Vagina (tissue), 2 donors: ENCODE results near the gene DCD.

Source experiments
- POLR2AphosphoS5 ChIP-seq, 2 donors: sonication (generic); formaldehyde crosslinking; IDR thresholded peaks; one replicate each; pipeline ENCODE4 v1.9.0; 2017; ENCODE audit warnings: antibody characterized with exemption in 2 of 2, mild to moderate bottlenecking in 2 of 2, low read depth in 1 of 2; ENCODE audit not compliant: insufficient read depth in 1 of 2
- TF ChIP-seq, protein P1 (sequence below), 3 experiments: fragments of 450-650 bp in 2 of 3; fragments of 200-600 bp in 1 of 3; sonication (generic) in 1 of 3; IDR thresholded peaks; one replicate each; pipeline ENCODE4 v1.5.1; 2017 to 2019; ENCODE audit warnings: antibody characterized with exemption in 3 of 3, mild to moderate bottlenecking in 2 of 3, moderate library complexity in 2 of 3

DNA sequence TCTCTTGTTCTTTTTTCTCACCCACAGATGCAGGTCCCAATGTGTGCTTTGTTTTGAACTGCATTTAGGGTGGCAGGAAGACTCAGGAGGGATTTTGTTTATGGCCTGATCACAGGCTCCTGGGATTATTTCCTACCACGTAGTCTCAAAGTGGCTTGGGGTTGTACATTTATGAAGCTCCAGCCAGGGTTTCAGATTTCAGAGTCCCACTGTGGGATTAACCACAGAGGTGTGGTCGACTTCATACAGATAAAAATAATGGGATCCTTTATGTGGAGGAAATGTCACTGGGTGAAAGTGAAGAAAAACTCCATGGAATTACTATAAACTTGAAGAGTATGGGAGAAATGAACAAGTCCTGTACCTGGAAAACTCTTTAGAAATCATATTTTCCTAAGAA is 45.5 kb downstream of the DCD start:
- TF ChIP-seq, protein P1, sequence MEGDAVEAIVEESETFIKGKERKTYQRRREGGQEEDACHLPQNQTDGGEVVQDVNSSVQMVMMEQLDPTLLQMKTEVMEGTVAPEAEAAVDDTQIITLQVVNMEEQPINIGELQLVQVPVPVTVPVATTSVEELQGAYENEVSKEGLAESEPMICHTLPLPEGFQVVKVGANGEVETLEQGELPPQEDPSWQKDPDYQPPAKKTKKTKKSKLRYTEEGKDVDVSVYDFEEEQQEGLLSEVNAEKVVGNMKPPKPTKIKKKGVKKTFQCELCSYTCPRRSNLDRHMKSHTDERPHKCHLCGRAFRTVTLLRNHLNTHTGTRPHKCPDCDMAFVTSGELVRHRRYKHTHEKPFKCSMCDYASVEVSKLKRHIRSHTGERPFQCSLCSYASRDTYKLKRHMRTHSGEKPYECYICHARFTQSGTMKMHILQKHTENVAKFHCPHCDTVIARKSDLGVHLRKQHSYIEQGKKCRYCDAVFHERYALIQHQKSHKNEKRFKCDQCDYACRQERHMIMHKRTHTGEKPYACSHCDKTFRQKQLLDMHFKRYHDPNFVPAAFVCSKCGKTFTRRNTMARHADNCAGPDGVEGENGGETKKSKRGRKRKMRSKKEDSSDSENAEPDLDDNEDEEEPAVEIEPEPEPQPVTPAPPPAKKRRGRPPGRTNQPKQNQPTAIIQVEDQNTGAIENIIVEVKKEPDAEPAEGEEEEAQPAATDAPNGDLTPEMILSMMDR (IDR thresholded peaks at IDR 0.05): no peak
- no peak for TF ChIP-seq POLR2AphosphoS5 (IDR thresholded peaks at IDR 0.05; ENCODE audit: insufficient read depth in 1 of 2, low read depth in 1 of 2)
